Osteocyte (in vitro differentiated cells): ENCODE data around the gene ERAS. TPM values are rescaled to one million over a fixed set of nuclear protein-coding genes. Genes with fewer than 3 reads are reported as not detected.
"Not testable (repeated sequence)": the region's sequence is repeated elsewhere in the genome, so short reads cannot be mapped to it uniquely, and the experiment has no call there.

Experiments used
- DNase-seq: peaks from one replicate; pipeline ENCODE4 v3.0.0; 2021; ENCODE audit warnings: mixed read lengths; ENCODE audit not compliant: unreplicated experiment; ENCODE audit errors: extremely low spot score
- H3K27ac Mint-ChIP-seq: one replicate; pipeline ENCODE4 v1.8.0; 2021; ENCODE audit warnings: mild to moderate bottlenecking, mixed read lengths; ENCODE audit not compliant: unreplicated experiment
- H3K27me3 Mint-ChIP-seq: one replicate; pipeline ENCODE4 v1.8.0; 2021; ENCODE audit warnings: mixed read lengths; ENCODE audit not compliant: unreplicated experiment
- H3K36me3 Mint-ChIP-seq: one replicate; pipeline ENCODE4 v1.8.0; 2021; ENCODE audit warnings: mixed read lengths; ENCODE audit not compliant: unreplicated experiment
- H3K4me1 Mint-ChIP-seq: one replicate; pipeline ENCODE4 v1.8.0; 2021; ENCODE audit warnings: mixed read lengths; ENCODE audit not compliant: unreplicated experiment
- H3K4me3 Mint-ChIP-seq: one replicate; pipeline ENCODE4 v1.8.0; 2021; ENCODE audit warnings: mild to moderate bottlenecking, moderate library complexity, mixed read lengths; ENCODE audit not compliant: unreplicated experiment
- H3K9me3 Mint-ChIP-seq: one replicate; pipeline ENCODE4 v1.8.0; 2021; ENCODE audit warnings: mixed read lengths; ENCODE audit not compliant: unreplicated experiment
- CTCF ChIP-seq: fragments of 200-600 bp; sonication (generic); IDR thresholded peaks from 2 replicates; pipeline ENCODE4 v1.5.0; 2021; ENCODE audit warnings: antibody characterized with exemption, mild to moderate bottlenecking, moderate library complexity
- total RNA-seq: library from RNA; stranded (reverse); gene quantifications from 2 replicates; pipeline ENCODE4 v1.2.1, GENCODE V29; 2021

ERAS gene
- total RNA-seq, 1 donor from 2014 or later = not detected

GRCh38 chrX:48816014-48816810 lies 10.1 kb upstream of the ERAS start:
- Mint-ChIP-seq H3K27ac (no peak overlapping the region), H3K9me3 (no peaks in the 10 kb centered on the region), H3K4me1 (no peaks in the 10 kb centered on the region), H3K36me3 (peaks cover 10% of the 10 kb centered on the region), H3K4me3 (no peak overlapping the region), H3K27me3 (no peaks in the 10 kb centered on the region)
- DNase-seq = no peak
- TF ChIP-seq CTCF = no peak

- Mint-ChIP-seq H3K27ac (no peak overlapping the region), H3K9me3 (no peaks in the 10 kb centered on the region), H3K27me3 (no peaks in the 10 kb centered on the region), H3K36me3 (peaks cover 2% of the 10 kb centered on the region), H3K4me3 (no peak overlapping the region), H3K4me1 (no peaks in the 10 kb centered on the region)
- DNase-seq = no peak
- no peak for TF ChIP-seq CTCF
Measured at GRCh38 chrX:48818098-48818497, 8.2 kb upstream of the ERAS start.

- Mint-ChIP-seq H3K36me3 (no peaks in the 10 kb centered on the region), H3K27me3 (no peaks in the 10 kb centered on the region), H3K4me1 (no peaks in the 10 kb centered on the region), H3K27ac (no peak overlapping the region), H3K4me3 (no peak overlapping the region), H3K9me3 (no peaks in the 10 kb centered on the region)
- no peak for DNase-seq
- TF ChIP-seq CTCF = no peak
Measured at GRCh38 chrX:48818866-48819265, 7.4 kb upstream of the ERAS start.

- not testable (repeated sequence) for H3K4me1 Mint-ChIP-seq, H3K36me3 Mint-ChIP-seq, H3K9me3 Mint-ChIP-seq, DNase-seq, H3K27me3 Mint-ChIP-seq, H3K27ac Mint-ChIP-seq, H3K4me3 Mint-ChIP-seq
Measured at GRCh38 chrX:48819394-48819793, 6.9 kb upstream of the ERAS start.

GRCh38 chrX:48823053-48823452 lies 3.3 kb upstream of the ERAS start:
- Mint-ChIP-seq H3K27ac (no peak overlapping the region), H3K27me3 (no peaks in the 10 kb centered on the region), H3K9me3 (no peaks in the 10 kb centered on the region), H3K4me3 (no peak overlapping the region), H3K4me1 (no peaks in the 10 kb centered on the region), H3K36me3 (peaks cover 12% of the 10 kb centered on the region)
- TF ChIP-seq CTCF = no peak
- no peak for DNase-seq
